SK-N-SH treated with all-trans-retinoic acid at 6 μM for 48 hours (cell line): ENCODE measurements around the gene DNAJB2.

Experiments
- ATAC-seq: fragments of 200-7000 bp; cut with Tn5 transposase; 3 replicates; pipeline ENCODE4 v1.9.1; 2020; ENCODE audit warnings: mild to moderate bottlenecking, moderate library complexity
- ARNTL ChIP-seq: fragments of 450-650 bp; formaldehyde crosslinking; IDR thresholded peaks from 2 replicates; pipeline ENCODE4 v1.5.0; 2020; ENCODE audit warnings: low read depth, mild to moderate bottlenecking, moderate library complexity, borderline replicate concordance
- BACH2 ChIP-seq: fragments of 250-450 bp; sonication (Bioruptor Pico); IDR thresholded peaks from 2 replicates; pipeline ENCODE4 v1.9.0; 2021; ENCODE audit warnings: mild to moderate bottlenecking, borderline replicate concordance
- CSDC2 ChIP-seq: fragments of 250-450 bp; sonication (Bioruptor Pico); IDR thresholded peaks from 2 replicates; pipeline ENCODE4 v1.5.0; 2020; ENCODE audit warnings: mild to moderate bottlenecking, moderate library complexity
- ESRRG ChIP-seq: fragments of 250-450 bp; sonication (Bioruptor Pico); IDR thresholded peaks from 2 replicates; pipeline ENCODE4 v1.6.1; 2021; ENCODE audit warnings: mild to moderate bottlenecking
- GLIS3 ChIP-seq: fragments of 250-450 bp; sonication (Bioruptor Pico); IDR thresholded peaks from 2 replicates; pipeline ENCODE4 v1.5.0; 2020; ENCODE audit warnings: mild to moderate bottlenecking, moderate library complexity
- ISL1 ChIP-seq: fragments of 250-450 bp; sonication (Bioruptor Pico); IDR thresholded peaks from 2 replicates; pipeline ENCODE4 v2.1.2; 2022; ENCODE audit warnings: mild to moderate bottlenecking, moderate library complexity
- OSR1 ChIP-seq: fragments of 250-450 bp; sonication (Bioruptor Pico); IDR thresholded peaks from 2 replicates; pipeline ENCODE4 v1.8.0; 2022; ENCODE audit warnings: moderate library complexity, mild to moderate bottlenecking, inconsistent platforms
- PPARA ChIP-seq: fragments of 250-450 bp; sonication (Bioruptor Pico); IDR thresholded peaks from 2 replicates; pipeline ENCODE4 v1.5.0; 2020; ENCODE audit warnings: mild to moderate bottlenecking, borderline replicate concordance
- RARB ChIP-seq: fragments of 250-450 bp; sonication (Bioruptor Pico); IDR thresholded peaks from 2 replicates; pipeline ENCODE4 v1.8.0; 2021; ENCODE audit warnings: mild to moderate bottlenecking, moderate library complexity
- SNAI2 ChIP-seq: fragments of 250-450 bp; sonication (Bioruptor Pico); IDR thresholded peaks from 2 replicates; pipeline ENCODE4 v1.5.0; 2020; ENCODE audit warnings: mild to moderate bottlenecking, moderate library complexity
- TCF4 ChIP-seq: fragments of 250-450 bp; sonication (Bioruptor Pico); IDR thresholded peaks from 2 replicates; pipeline ENCODE4 v1.8.0; 2021; ENCODE audit warnings: mild to moderate bottlenecking, moderate library complexity, borderline replicate concordance
- ZC3H10 ChIP-seq: fragments of 250-450 bp; sonication (Bioruptor Pico); IDR thresholded peaks from 2 replicates; pipeline ENCODE4 v1.5.1; 2021; ENCODE audit warnings: mild to moderate bottlenecking, moderate library complexity
- ZFP3 ChIP-seq: fragments of 250-450 bp; sonication (Bioruptor Pico); IDR thresholded peaks from 2 replicates; pipeline ENCODE4 v1.5.0; 2020; ENCODE audit warnings: mild to moderate bottlenecking, moderate library complexity
- ZFP30 ChIP-seq: fragments of 450-650 bp; formaldehyde crosslinking; IDR thresholded peaks from 2 replicates; pipeline ENCODE4 v1.5.0; 2022; ENCODE audit warnings: mild to moderate bottlenecking, moderate library complexity
- ZNF565 ChIP-seq: fragments of 450-650 bp; formaldehyde crosslinking; conservative IDR thresholded peaks from 2 replicates; pipeline ENCODE4 v1.5.0; 2020; ENCODE audit warnings: low read depth, mild to moderate bottlenecking, moderate library complexity
- ZNF70 ChIP-seq: fragments of 450-650 bp; formaldehyde crosslinking; IDR thresholded peaks from 2 replicates; pipeline ENCODE4 v1.5.0; 2020; ENCODE audit warnings: mild to moderate bottlenecking, moderate library complexity
- ZNF8 ChIP-seq: fragments of 450-650 bp; formaldehyde crosslinking; IDR thresholded peaks from 2 replicates; pipeline ENCODE4 v1.5.0; 2020; ENCODE audit warnings: mild to moderate bottlenecking, moderate library complexity
- TF ChIP-seq, protein P1 (sequence below): fragments of 250-450 bp; sonication (Bioruptor Pico); IDR thresholded peaks from 2 replicates; pipeline ENCODE4 v1.8.0; 2021; ENCODE audit warnings: low read depth, mild to moderate bottlenecking, moderate library complexity, borderline replicate concordance
- TF ChIP-seq, protein P2 (sequence below): fragments of 250-450 bp; sonication (Bioruptor Pico); IDR thresholded peaks from 2 replicates; pipeline ENCODE4 v1.5.1; 2020; ENCODE audit warnings: low read depth, mild to moderate bottlenecking, moderate library complexity
- TF ChIP-seq, protein P3 (sequence below): fragments of 250-450 bp; sonication (Bioruptor Pico); IDR thresholded peaks from 2 replicates; pipeline ENCODE4 v1.5.1; 2021; ENCODE audit warnings: mild to moderate bottlenecking, moderate library complexity

The DNAJB2 gene

DNA sequence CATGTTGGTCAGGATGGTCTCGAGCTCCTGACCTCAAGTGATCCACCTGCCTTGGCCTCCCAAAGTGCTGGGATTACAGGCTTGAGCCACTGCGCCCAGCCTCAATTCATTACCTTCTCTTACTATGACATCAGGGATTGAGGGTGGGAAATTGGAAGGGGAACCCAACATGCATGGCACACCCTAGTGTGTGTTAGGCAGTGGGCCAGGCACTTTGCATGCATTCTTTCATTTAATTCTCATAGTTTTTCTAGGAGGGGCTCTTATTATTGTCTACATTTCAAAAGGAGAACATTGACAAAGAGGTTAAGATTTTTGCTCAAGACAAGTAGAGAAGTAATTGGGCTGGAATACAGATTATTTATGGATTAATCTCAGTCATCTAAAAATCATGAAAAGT is 10.9 kb upstream of the DNAJB2 start:
- ATAC-seq: no peak
- TF ChIP-seq, protein P1, sequence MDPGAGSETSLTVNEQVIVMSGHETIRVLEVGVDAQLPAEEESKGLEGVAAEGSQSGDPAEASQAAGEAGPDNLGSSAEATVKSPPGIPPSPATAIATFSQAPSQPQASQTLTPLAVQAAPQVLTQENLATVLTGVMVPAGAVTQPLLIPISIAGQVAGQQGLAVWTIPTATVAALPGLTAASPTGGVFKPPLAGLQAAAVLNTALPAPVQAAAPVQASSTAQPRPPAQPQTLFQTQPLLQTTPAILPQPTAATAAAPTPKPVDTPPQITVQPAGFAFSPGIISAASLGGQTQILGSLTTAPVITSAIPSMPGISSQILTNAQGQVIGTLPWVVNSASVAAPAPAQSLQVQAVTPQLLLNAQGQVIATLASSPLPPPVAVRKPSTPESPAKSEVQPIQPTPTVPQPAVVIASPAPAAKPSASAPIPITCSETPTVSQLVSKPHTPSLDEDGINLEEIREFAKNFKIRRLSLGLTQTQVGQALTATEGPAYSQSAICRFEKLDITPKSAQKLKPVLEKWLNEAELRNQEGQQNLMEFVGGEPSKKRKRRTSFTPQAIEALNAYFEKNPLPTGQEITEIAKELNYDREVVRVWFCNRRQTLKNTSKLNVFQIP (CRISPR knock-in tag): no peak
- TF ChIP-seq CSDC2 (CRISPR knock-in tag): no peak
- TF ChIP-seq ZNF70 (CRISPR knock-in tag): no peak
- TF ChIP-seq GLIS3 (CRISPR knock-in tag): no peak
- TF ChIP-seq BACH2: no peak
- TF ChIP-seq, protein P2, sequence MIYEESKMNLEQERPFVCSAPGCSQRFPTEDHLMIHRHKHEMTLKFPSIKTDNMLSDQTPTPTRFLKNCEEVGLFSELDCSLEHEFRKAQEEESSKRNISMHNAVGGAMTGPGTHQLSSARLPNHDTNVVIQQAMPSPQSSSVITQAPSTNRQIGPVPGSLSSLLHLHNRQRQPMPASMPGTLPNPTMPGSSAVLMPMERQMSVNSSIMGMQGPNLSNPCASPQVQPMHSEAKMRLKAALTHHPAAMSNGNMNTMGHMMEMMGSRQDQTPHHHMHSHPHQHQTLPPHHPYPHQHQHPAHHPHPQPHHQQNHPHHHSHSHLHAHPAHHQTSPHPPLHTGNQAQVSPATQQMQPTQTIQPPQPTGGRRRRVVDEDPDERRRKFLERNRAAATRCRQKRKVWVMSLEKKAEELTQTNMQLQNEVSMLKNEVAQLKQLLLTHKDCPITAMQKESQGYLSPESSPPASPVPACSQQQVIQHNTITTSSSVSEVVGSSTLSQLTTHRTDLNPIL: no peak
- no peak for TF ChIP-seq OSR1 (CRISPR knock-in tag)
- no peak for TF ChIP-seq RARB (CRISPR knock-in tag)
- no peak for TF ChIP-seq ZFP3 (CRISPR knock-in tag)

DNA sequence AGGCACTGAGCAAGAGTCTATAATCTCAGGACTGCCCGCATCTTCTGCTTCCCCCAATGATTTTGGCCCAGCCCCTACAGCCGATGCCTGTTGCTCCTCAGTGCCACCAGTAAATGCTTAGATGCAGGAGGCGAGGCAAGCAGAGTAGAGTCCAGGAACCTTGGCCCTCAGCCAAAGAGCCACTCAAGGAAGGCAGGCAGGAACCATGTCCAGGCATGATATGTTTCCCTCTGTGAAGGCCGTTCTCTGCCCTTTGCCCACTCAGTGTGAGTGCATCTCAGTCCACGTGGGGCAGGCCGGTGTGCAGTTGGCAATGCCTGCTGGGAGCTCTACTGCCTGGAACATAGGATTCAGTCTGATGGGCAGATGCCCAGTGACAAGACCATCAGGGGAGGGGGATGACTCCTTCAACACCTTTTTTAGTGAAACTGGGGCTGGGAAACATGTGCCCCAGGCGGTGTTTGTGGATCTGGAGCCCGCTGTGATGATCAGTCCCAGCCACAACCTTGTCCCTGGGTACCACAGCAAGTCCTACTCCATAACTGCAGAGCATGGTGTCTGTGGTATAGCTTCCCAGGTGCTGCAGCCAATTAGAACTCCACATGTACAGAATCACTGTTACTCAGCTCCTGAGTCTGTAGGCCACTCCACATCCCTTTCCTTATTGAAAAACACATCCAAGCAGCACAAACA is 9.7 kb upstream of the DNAJB2 start:
- TF ChIP-seq TCF4 (CRISPR knock-in tag) (no peak), ZFP30 (no peak)
- TF ChIP-seq, all 23 proteins: peak for 0

DNA sequence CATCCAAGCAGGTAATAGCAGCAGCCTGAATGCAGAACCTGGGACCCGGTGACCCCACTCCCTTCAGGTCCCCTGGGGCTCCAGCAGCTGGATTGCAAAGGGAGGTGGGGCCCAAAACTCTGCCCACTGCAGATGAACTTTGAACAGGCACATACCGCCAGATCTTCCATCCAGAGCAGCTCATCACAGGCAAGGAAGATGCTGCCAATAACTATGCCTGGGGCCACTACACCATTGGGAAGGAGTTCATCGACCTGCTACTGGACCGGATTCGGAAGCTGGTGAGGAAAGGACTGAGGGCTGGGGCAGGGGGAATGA is 9.2 kb upstream of the DNAJB2 start:
- TF ChIP-seq SNAI2 (CRISPR knock-in tag): no peak
- no peak for TF ChIP-seq ISL1 (CRISPR knock-in tag)
- TF ChIP-seq, protein P3, sequence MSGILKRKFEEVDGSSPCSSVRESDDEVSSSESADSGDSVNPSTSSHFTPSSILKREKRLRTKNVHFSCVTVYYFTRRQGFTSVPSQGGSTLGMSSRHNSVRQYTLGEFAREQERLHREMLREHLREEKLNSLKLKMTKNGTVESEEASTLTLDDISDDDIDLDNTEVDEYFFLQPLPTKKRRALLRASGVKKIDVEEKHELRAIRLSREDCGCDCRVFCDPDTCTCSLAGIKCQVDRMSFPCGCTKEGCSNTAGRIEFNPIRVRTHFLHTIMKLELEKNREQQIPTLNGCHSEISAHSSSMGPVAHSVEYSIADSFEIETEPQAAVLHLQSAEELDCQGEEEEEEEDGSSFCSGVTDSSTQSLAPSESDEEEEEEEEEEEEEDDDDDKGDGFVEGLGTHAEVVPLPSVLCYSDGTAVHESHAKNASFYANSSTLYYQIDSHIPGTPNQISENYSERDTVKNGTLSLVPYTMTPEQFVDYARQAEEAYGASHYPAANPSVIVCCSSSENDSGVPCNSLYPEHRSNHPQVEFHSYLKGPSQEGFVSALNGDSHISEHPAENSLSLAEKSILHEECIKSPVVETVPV (CRISPR knock-in tag): no peak
- no peak for TF ChIP-seq CSDC2 (CRISPR knock-in tag)
- TF ChIP-seq, protein P1 (CRISPR knock-in tag): no peak
- TF ChIP-seq PPARA: no peak
- TF ChIP-seq GLIS3 (CRISPR knock-in tag): no peak
- TF ChIP-seq RARB (CRISPR knock-in tag): no peak
- no peak for TF ChIP-seq ZFP3 (CRISPR knock-in tag)
- TF ChIP-seq, protein P2: no peak
- TF ChIP-seq ESRRG (CRISPR knock-in tag): no peak
- no peak for TF ChIP-seq TCF4 (CRISPR knock-in tag)
- TF ChIP-seq ZFP30: no peak
- no peak for TF ChIP-seq ZNF70 (CRISPR knock-in tag)
- TF ChIP-seq ZC3H10 (CRISPR knock-in tag): no peak
- ATAC-seq: no peak

More for the DNA sequence above, 9.7 kb upstream of the DNAJB2 start:
- peak; percentile 62 for ATAC-seq

DNA sequence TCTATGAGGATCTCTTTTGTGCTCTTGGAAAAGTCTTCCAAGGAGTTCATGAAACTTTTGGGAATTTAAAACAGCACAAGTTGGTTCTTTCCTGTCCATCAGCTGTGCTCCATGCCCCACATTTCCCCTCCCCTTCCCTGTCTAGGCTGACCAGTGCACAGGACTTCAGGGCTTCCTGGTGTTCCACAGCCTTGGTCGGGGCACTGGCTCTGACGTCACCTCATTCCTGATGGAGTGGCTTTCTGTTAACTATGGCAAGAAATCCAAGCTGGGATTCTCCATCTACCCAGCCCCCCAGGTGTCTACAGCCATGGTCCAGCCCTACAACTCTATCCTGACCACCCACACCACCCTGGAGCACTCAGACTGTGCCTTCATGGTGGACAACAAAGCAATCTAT is 8.1 kb upstream of the DNAJB2 start:
- TF ChIP-seq TCF4 (CRISPR knock-in tag) (no peak), GLIS3 (CRISPR knock-in tag) (no peak), RARB (CRISPR knock-in tag) (no peak), PPARA (no peak), ZNF565 (CRISPR knock-in tag) (no peak), ZNF8 (CRISPR knock-in tag) (no peak), BACH2 (no peak), ARNTL (CRISPR knock-in tag) (no peak), ZFP30 (no peak), SNAI2 (CRISPR knock-in tag) (no peak), CSDC2 (CRISPR knock-in tag) (no peak), ISL1 (CRISPR knock-in tag) (no peak)
- TF ChIP-seq, protein P3 (CRISPR knock-in tag): no peak
- TF ChIP-seq, all 23 proteins: peak for 0
- no peak for ATAC-seq
